HepG2 (cell line): Measurements from ENCODE around the gene DAZAP1. TPM values are rescaled to one million over a fixed set of nuclear protein-coding genes. Genes with fewer than 3 reads are reported as not detected.
A peak's percentile ranks its signal among the peaks of the same experiment; 100 is the strongest.

Experiments used
- ATAC-seq: fragments of 200-7000 bp; cut with Tn5 transposase; 3 replicates; pipeline ENCODE4 v1.9.1; 2020; ENCODE audit warnings: mild to moderate bottlenecking, moderate library complexity
- BruUV-seq: library from RNA; stranded (reverse); fragments of 400-500 nt; replicated peaks from 2 replicates; lab custom pipeline; 2021; lab: Mats Ljungman, UMichigan
- CTCF ChIA-PET: fragments of 300-600 bp; formaldehyde crosslinking; extraction: SDS; loops from one replicate; lab custom pipeline; 2021; ENCODE audit warnings: low total read pairs, inconsistent platforms, low intra/inter-chr PET ratio; lab: Yijun Ruan, JAX
- POLR2A ChIA-PET: fragments of 350-600 bp; sonication (Branson Sonifier 250); formaldehyde crosslinking; loops from one replicate; lab custom pipeline; 2020; ENCODE audit warnings: antibody characterized with exemption, inconsistent platforms; lab: Yijun Ruan, JAX
- DNase-seq: peaks from one replicate; pipeline ENCODE4 v3.0.0-alpha.2; 2015; ENCODE audit warnings: low spot score
- FAIRE-seq: peaks from 3 replicates; lab custom pipeline; 2011; peaks lifted over from hg19 to GRCh38; lab: Jason Lieb, UNC
- H2AFZ ChIP-seq: one replicate; pipeline ENCODE4 v1.6.1; 2011; ENCODE audit warnings: low read length, inconsistent platforms
- H3K27ac ChIP-seq: fragments of 300-600 bp; 3 replicates; pipeline ENCODE4 v1.8.0; 2011; ENCODE audit warnings: mixed run types, mild to moderate bottlenecking, mixed read lengths, low read length, inconsistent platforms; ENCODE audit not compliant: insufficient read depth; ENCODE audit errors: extremely low read length
- H3K27me3 ChIP-seq, 2 experiments: fragments of 200-600 bp in 1 of 2; 2 replicates in 1 of 2; 3 replicates in 1 of 2; pipeline versions ENCODE4 v1.6.0 to v1.8.0; 2011; ENCODE audit warnings: low read length in 2 of 2, mild to moderate bottlenecking in 2 of 2, moderate library complexity in 2 of 2, inconsistent platforms in 1 of 2; ENCODE audit not compliant: insufficient read depth in 2 of 2, control insufficient read depth in 1 of 2
- H3K36me3 ChIP-seq, 2 experiments: fragments of 200-600 bp in 1 of 2; replicated peaks in 1 of 2; 2 replicates in 1 of 2; 3 replicates in 1 of 2; pipeline versions ENCODE4 v1.5.1 to v1.8.0; 2011; ENCODE audit warnings: low read length in 2 of 2, inconsistent platforms in 1 of 2; ENCODE audit not compliant: insufficient read depth in 2 of 2, control insufficient read depth in 1 of 2
- H3K4me1 ChIP-seq: 2 replicates; pipeline ENCODE4 v1.5.1; 2012; ENCODE audit warnings: low read length, inconsistent platforms; ENCODE audit not compliant: insufficient read depth
- H3K4me2 ChIP-seq: 2 replicates; pipeline ENCODE4 v1.6.0; 2011; ENCODE audit warnings: low read depth, low read length, inconsistent platforms
- H3K4me3 ChIP-seq, 3 experiments: fragments of 200-600 bp in 1 of 3; sonication (generic), shearing (Covaris generic) in 1 of 3; replicated peaks in 1 of 3; 2 replicates each; pipeline ENCODE4 v1.5.1; 2011 to 2016; ENCODE audit warnings: low read length in 3 of 3, inconsistent platforms in 2 of 3, low read depth in 2 of 3, mild to moderate bottlenecking in 2 of 3, control low read depth in 1 of 3, mixed read lengths in 1 of 3; ENCODE audit not compliant: insufficient read depth in 1 of 3
- H3K79me2 ChIP-seq: one replicate; pipeline ENCODE4 v1.6.1; 2011; ENCODE audit warnings: low read length, inconsistent platforms; ENCODE audit not compliant: insufficient read depth
- H3K9ac ChIP-seq: 2 replicates; pipeline ENCODE4 v1.6.0; 2011; ENCODE audit warnings: mild to moderate bottlenecking, low read depth, low read length, inconsistent platforms; ENCODE audit not compliant: insufficient read depth
- H3K9me3 ChIP-seq: 2 replicates; pipeline ENCODE4 v1.5.1; 2012; ENCODE audit warnings: mild to moderate bottlenecking, low read length
- H4K20me1 ChIP-seq: 2 replicates; pipeline ENCODE4 v1.6.0; 2011; ENCODE audit warnings: inconsistent platforms, mild to moderate bottlenecking, low read length, moderate library complexity; ENCODE audit not compliant: insufficient read depth
- AGO2 ChIP-seq: fragments of 200-400 bp; formaldehyde crosslinking; optimal IDR thresholded peaks from 2 replicates; pipeline ENCODE3; 2017; ENCODE audit warnings: mild to moderate bottlenecking, low read depth, low read length, moderate library complexity
- BORCS8-MEF2B ChIP-seq: sonication (generic); formaldehyde crosslinking; IDR thresholded peaks from 2 replicates; pipeline ENCODE4 v1.8.0; 2022; ENCODE audit warnings: mild to moderate bottlenecking, missing genetic modification reagents
- BRF2 ChIP-seq: sonication (generic); formaldehyde crosslinking; IDR thresholded peaks from 2 replicates; pipeline ENCODE4 v1.8.1; 2022; ENCODE audit warnings: mild to moderate bottlenecking, missing genetic modification reagents
- ELF4 ChIP-seq: sonication (generic); formaldehyde crosslinking; IDR thresholded peaks from 2 replicates; pipeline ENCODE4 v1.5.0; 2020; ENCODE audit warnings: missing genetic modification reagents, mild to moderate bottlenecking, moderate library complexity, borderline replicate concordance
- GATAD1 ChIP-seq: IDR thresholded peaks from 2 replicates; pipeline ENCODE4 v1.6.1; 2016; ENCODE audit warnings: missing genetic modification reagents, missing compliant biosample characterization
- HDAC2 ChIP-seq: sonication (generic); formaldehyde crosslinking; IDR thresholded peaks from 2 replicates; pipeline ENCODE4 v1.4.0; 2020; ENCODE audit warnings: missing genetic modification reagents
- JUN ChIP-seq: sonication (generic); formaldehyde crosslinking; IDR thresholded peaks from 2 replicates; pipeline ENCODE4 v1.4.0; 2020; ENCODE audit warnings: mild to moderate bottlenecking, missing genetic modification reagents
- NCOR1 ChIP-seq: fragments of 200-600 bp; sonication (generic); IDR thresholded peaks from 2 replicates; pipeline ENCODE4 v1.7.0; 2017; ENCODE audit warnings: antibody characterized with exemption, low read length, borderline replicate concordance
- RAD21 ChIP-seq: fragments of 450-650 bp; formaldehyde crosslinking; IDR thresholded peaks from 2 replicates; pipeline ENCODE4 v1.5.0; 2020; ENCODE audit warnings: mild to moderate bottlenecking
- RXRA ChIP-seq: sonication (generic); formaldehyde crosslinking; IDR thresholded peaks from 2 replicates; pipeline ENCODE4 v1.5.1; 2020; ENCODE audit warnings: missing genetic modification reagents
- SKI ChIP-seq: fragments of 450-650 bp; IDR thresholded peaks from one replicate; pipeline ENCODE4 v1.6.1; 2018; ENCODE audit warnings: mild to moderate bottlenecking; ENCODE audit not compliant: partially characterized antibody
- SMC3 ChIP-seq: IDR thresholded peaks from 2 replicates; pipeline ENCODE4 v1.6.1; 2011; ENCODE audit warnings: low read length, improper control_type of control experiment
- ZEB1 ChIP-seq: IDR thresholded peaks from 2 replicates; pipeline ENCODE4 v1.6.1; 2012; ENCODE audit warnings: mild to moderate bottlenecking, low read depth, inconsistent platforms; ENCODE audit not compliant: insufficient replicate concordance
- ZFY ChIP-seq: sonication (generic); formaldehyde crosslinking; IDR thresholded peaks from 2 replicates; pipeline ENCODE4 v1.4.0; 2020; ENCODE audit warnings: missing genetic modification reagents
- ZNF12 ChIP-seq: sonication (generic); formaldehyde crosslinking; IDR thresholded peaks from 2 replicates; pipeline ENCODE4 v1.5.0; 2020; ENCODE audit warnings: missing genetic modification reagents
- ZNF143 ChIP-seq: sonication (generic); formaldehyde crosslinking; IDR thresholded peaks from 2 replicates; pipeline ENCODE4 v1.4.0; 2020; ENCODE audit warnings: missing genetic modification reagents
- ZNF292 ChIP-seq: sonication (generic); formaldehyde crosslinking; IDR thresholded peaks from 2 replicates; pipeline ENCODE4 v1.8.1; 2022; ENCODE audit warnings: mild to moderate bottlenecking, low read depth, missing genetic modification reagents, borderline replicate concordance
- ZNF354B ChIP-seq: sonication (generic); formaldehyde crosslinking; IDR thresholded peaks from 2 replicates; pipeline ENCODE4 v1.8.0; 2022; ENCODE audit warnings: mild to moderate bottlenecking, missing genetic modification reagents
- ZNF383 ChIP-seq: sonication (generic); formaldehyde crosslinking; IDR thresholded peaks from 2 replicates; pipeline ENCODE4 v1.4.0; 2020; ENCODE audit warnings: missing genetic modification reagents, mild to moderate bottlenecking, borderline replicate concordance
- ZNF468 ChIP-seq: sonication (generic); formaldehyde crosslinking; IDR thresholded peaks from 2 replicates; pipeline ENCODE4 v1.8.0; 2022; ENCODE audit warnings: mild to moderate bottlenecking, moderate library complexity, missing genetic modification reagents
- ZNF549 ChIP-seq: sonication (generic); formaldehyde crosslinking; IDR thresholded peaks from 2 replicates; pipeline ENCODE4 v1.5.0; 2020; ENCODE audit warnings: missing genetic modification reagents
- ZNF552 ChIP-seq: sonication (generic); formaldehyde crosslinking; IDR thresholded peaks from 2 replicates; pipeline ENCODE4 v1.9.0; 2022; ENCODE audit warnings: missing genetic modification reagents, mild to moderate bottlenecking, borderline replicate concordance
- ZNF724P ChIP-seq: sonication (generic); formaldehyde crosslinking; IDR thresholded peaks from 2 replicates; pipeline ENCODE4 v1.8.0; 2022; ENCODE audit warnings: missing genetic modification reagents, borderline replicate concordance
- ZNF768 ChIP-seq: sonication (generic); formaldehyde crosslinking; IDR thresholded peaks from 2 replicates; pipeline ENCODE4 v1.4.0; 2020; ENCODE audit warnings: missing genetic modification reagents
- ZSCAN31 ChIP-seq: sonication (generic); formaldehyde crosslinking; IDR thresholded peaks from 2 replicates; pipeline ENCODE4 v1.5.0; 2020; ENCODE audit warnings: low read depth, mild to moderate bottlenecking, missing genetic modification reagents
- WGBS: methylation state at CpG from one replicate; pipeline ENCODE4 v1.1.6; 2017; ENCODE audit warnings: low lambda C conversion rate; 5-methylcytosine and 5-hydroxymethylcytosine counted together
- in situ Hi-C: cut with HindIII; loops from 2 replicates; pipeline ENCODE4 v1.10.0; 2017; ENCODE audit warnings: low pct_unique_long_range_greater_than_20kb; ENCODE audit not compliant: extremely low pct_ligation_motif_present
- intact Hi-C: fragments of 100-400 bp; cut with micrococcal nuclease; formaldehyde crosslinking; loops from one replicate; pipeline ENCODE4 v1.10.0; 2022; ENCODE audit not compliant: unreplicated experiment
- polyA plus RNA-seq, 8 experiments: library from polyadenylated mRNA; depleted of rRNA in 3 of 8; stranded (reverse) in 7 of 8; unstranded in 1 of 8; fragments of >200 nt; fragmentation: Illumina TruSeq in 4 of 8; extraction: Trizol in 4 of 8; gene quantifications; 2 replicates each; pipeline versions ENCODE4 v1.2.1 to v1.2.3, GENCODE V29; 2011 to 2016; ENCODE audit warnings: low read depth in 4 of 8, missing spikeins in 1 of 8, mixed read lengths in 1 of 8; ENCODE audit not compliant: insufficient read depth in 1 of 8
- total RNA-seq, 5 experiments: library from RNA; depleted of rRNA; stranded (reverse); fragments of >200 nt; fragmentation: Illumina TruSeq; extraction: Trizol; gene quantifications; 2 replicates each; pipeline ENCODE4 v1.2.3, GENCODE V29; 2016; ENCODE audit warnings: low read depth in 1 of 5
- TF ChIP-seq, protein P1 (sequence below): sonication (generic); formaldehyde crosslinking; IDR thresholded peaks from 2 replicates; pipeline ENCODE4 v1.4.0; 2020; ENCODE audit warnings: missing genetic modification reagents

DAZAP1 gene
- total and polyA plus RNA-seq, 2 of the 13 experiments (the other 11 are each of a cell fraction or from before 2014, with no cell fraction given): 63.3 to 79.2 TPM

- 0 out of 2 replicates have a peak, but pooled peaks have one; percentile 24 for TF ChIP-seq ZSCAN31 (CRISPR knock-in tag)
- TF ChIP-seq HDAC2 (CRISPR knock-in tag): no peak
- no peak for TF ChIP-seq RXRA (CRISPR knock-in tag)
- TF ChIP-seq RAD21: no peak
- TF ChIP-seq ZNF549 (CRISPR knock-in tag): no peak
- TF ChIP-seq ZNF468: 0 out of 2 replicates have a peak, but pooled peaks have one; percentile 59
- no peak for TF ChIP-seq BRF2 (CRISPR knock-in tag)
- TF ChIP-seq ZNF552 (CRISPR knock-in tag): no peak
- TF ChIP-seq GATAD1 (CRISPR knock-in tag): no peak
- no peak for TF ChIP-seq SKI
- TF ChIP-seq ZEB1: no peak
These were observed 49.8 kb downstream of the DAZAP1 start (continued) for GRCh38 chr19:1457031-1457739.

GRCh38 chr19:1457892-1458291 lies 50.5 kb downstream of the DAZAP1 start:
- no peaks in the 10 kb centered on the region for H3K79me2 ChIP-seq
- no peak overlapping the region for H3K9ac ChIP-seq
- H3K36me3 ChIP-seq: no peaks in the 10 kb centered on the region
- H3K4me2 ChIP-seq: no peak overlapping the region
- H3K9me3 ChIP-seq: no peaks in the 10 kb centered on the region
- WGBS: 57% methylated on average over 4 of the region's 16 CpGs
- intact Hi-C loops (no loop called here), in situ Hi-C loops (loop anchor here (5.0 kb wide), 1 partner anchor 54 kb away; the partner anchor contains the start of gene ADAMTSL5)
- H3K27me3 ChIP-seq: peaks cover 1 to 38% of the 10 kb centered on the region in 2 experiments; a peak in 4 of 5 replicates
- POLR2A ChIA-PET: no interaction called here
- no peak overlapping the region for H3K27ac ChIP-seq
- no TSS peak for BruUV-seq
- FAIRE-seq (no peak), ATAC-seq (no peak), DNase-seq (no peak)
- peaks cover 50% of the 10 kb centered on the region for H3K4me1 ChIP-seq
- CTCF ChIA-PET: no interaction called here
- no peak overlapping the region for H2AFZ ChIP-seq
- H4K20me1 ChIP-seq: peaks cover 5% of the 10 kb centered on the region; the same call in 1 of the 2 replicates
- H3K4me3 ChIP-seq: no peak overlapping the region
- no peak for TF ChIP-seq ZNF383
- TF ChIP-seq BORCS8-MEF2B (CRISPR knock-in tag): no peak
- TF ChIP-seq ZNF12 (CRISPR knock-in tag): no peak
- no peak for TF ChIP-seq JUN (CRISPR knock-in tag)
- no peak for TF ChIP-seq ZNF724P (CRISPR knock-in tag)
- TF ChIP-seq ELF4 (CRISPR knock-in tag): no peak
- TF ChIP-seq ZNF292 (CRISPR knock-in tag): no peak
- TF ChIP-seq ZNF354B (CRISPR knock-in tag): 0 out of 2 replicates have a peak, but pooled peaks have one; percentile 16
- no peak for TF ChIP-seq NCOR1
- peak; percentile 40; the same call in 1 of the 2 replicates for TF ChIP-seq ZNF768
- TF ChIP-seq SMC3: no peak
- peak; percentile 59 for TF ChIP-seq AGO2
- TF ChIP-seq ZNF143 (CRISPR knock-in tag): no peak
- TF ChIP-seq, protein P1, sequence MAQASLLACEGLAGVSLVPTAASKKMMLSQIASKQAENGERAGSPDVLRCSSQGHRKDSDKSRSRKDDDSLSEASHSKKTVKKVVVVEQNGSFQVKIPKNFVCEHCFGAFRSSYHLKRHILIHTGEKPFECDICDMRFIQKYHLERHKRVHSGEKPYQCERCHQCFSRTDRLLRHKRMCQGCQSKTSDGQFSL (CRISPR knock-in tag): no peak
- no peak for TF ChIP-seq ZFY (CRISPR knock-in tag)
